BJ (cell line): ENCODE measurements around the gene LY6G6D. TPM values are rescaled to one million over a fixed set of nuclear protein-coding genes. Genes with fewer than 3 reads are reported as not detected.

Experiments used
- CTCF ChIA-PET: fragments of 350-600 bp; formaldehyde crosslinking; extraction: SDS; loops from one replicate; lab custom pipeline; 2021; ENCODE audit warnings: antibody characterized with exemption, inconsistent platforms; lab: Yijun Ruan, JAX
- POLR2A ChIA-PET: fragments of 300-600 bp; sonication (Branson Sonifier 250); formaldehyde crosslinking; extraction: SDS; loops from one replicate; lab custom pipeline; 2021; ENCODE audit warnings: antibody characterized with exemption; lab: Charles Lee
- DNase-seq: peaks from one replicate; pipeline ENCODE4 v3.0.0-alpha.2; 2011; ENCODE audit warnings: low read depth
- H3K27me3 ChIP-seq: 2 replicates; pipeline ENCODE4 v1.6.0; 2011; ENCODE audit warnings: low read length; ENCODE audit not compliant: control insufficient read depth, insufficient read depth
- H3K36me3 ChIP-seq: 2 replicates; pipeline ENCODE4 v1.5.1; 2011; ENCODE audit warnings: low read length; ENCODE audit not compliant: control insufficient read depth, insufficient read depth
- H3K4me3 ChIP-seq: 2 replicates; pipeline ENCODE4 v1.5.1; 2011; ENCODE audit warnings: low read depth, mild to moderate bottlenecking, control low read depth, low read length
- CTCF ChIP-seq: IDR thresholded peaks from 2 replicates; pipeline ENCODE4 v1.5.1; 2011; ENCODE audit warnings: low read depth, mild to moderate bottlenecking, control low read depth, inconsistent platforms, low read length, moderate library complexity; ENCODE audit not compliant: insufficient read depth
- polyA plus RNA-seq: library from polyadenylated mRNA; depleted of rRNA; stranded (reverse); fragments of >200 nt; gene quantifications from 2 replicates; pipeline ENCODE4 v1.2.3, GENCODE V29; 2011

Gene LY6G6D
- polyA plus RNA-seq, 1 experiment, result not detected

- H3K4me3 ChIP-seq, result peak within 1 kb of the TSS; percentile 90
- H3K27me3 ChIP-seq, result no peaks in the 10 kb centered on the region
- TF ChIP-seq CTCF, result no peak
- H3K36me3 ChIP-seq, result peaks cover 15% of the 10 kb centered on the region
- DNase-seq, result peak; percentile 40
- ChIA-PET CTCF (interaction anchor here (1.0 to 6.5 kb wide), 4 partner anchors 11 to 55 kb away, joined by 3 to 35 read pairs (median 9); partner anchors contain the start of gene LY6G5C), POLR2A (interaction anchor here (0.6 kb wide), 2 partner anchors 34 to 107 kb away, joined by 3 to 12 read pairs; no protein-coding TSS in a partner anchor)
Observed at GRCh38 chr6:31736021-31736767, 21.0 kb downstream of the LY6G6D start, which contains the start of gene CLIC1. TSS of gene CLIC1 (minus strand) at chr6:31736530. CDS start at chr6:31736300, 230 bp downstream.

GRCh38 chr6:31736768-31737314, 21.7 kb downstream of the LY6G6D start:
- no peak for TF ChIP-seq CTCF
- ChIA-PET CTCF (interaction anchor here (1.0 to 6.5 kb wide), 6 partner anchors 7 to 131 kb away, joined by 3 to 35 read pairs (median 5); partner anchors contain the start of gene LY6G5C), POLR2A (interaction anchor here (0.6 kb wide), 1 partner anchor 33 kb away, joined by 3 read pairs; no protein-coding TSS in a partner anchor)
- H3K36me3 ChIP-seq, result peaks cover 11% of the 10 kb centered on the region
- DNase-seq, result no peak
- peak overlapping the region; percentile 90 for H3K4me3 ChIP-seq
- no peaks in the 10 kb centered on the region for H3K27me3 ChIP-seq

DNA sequence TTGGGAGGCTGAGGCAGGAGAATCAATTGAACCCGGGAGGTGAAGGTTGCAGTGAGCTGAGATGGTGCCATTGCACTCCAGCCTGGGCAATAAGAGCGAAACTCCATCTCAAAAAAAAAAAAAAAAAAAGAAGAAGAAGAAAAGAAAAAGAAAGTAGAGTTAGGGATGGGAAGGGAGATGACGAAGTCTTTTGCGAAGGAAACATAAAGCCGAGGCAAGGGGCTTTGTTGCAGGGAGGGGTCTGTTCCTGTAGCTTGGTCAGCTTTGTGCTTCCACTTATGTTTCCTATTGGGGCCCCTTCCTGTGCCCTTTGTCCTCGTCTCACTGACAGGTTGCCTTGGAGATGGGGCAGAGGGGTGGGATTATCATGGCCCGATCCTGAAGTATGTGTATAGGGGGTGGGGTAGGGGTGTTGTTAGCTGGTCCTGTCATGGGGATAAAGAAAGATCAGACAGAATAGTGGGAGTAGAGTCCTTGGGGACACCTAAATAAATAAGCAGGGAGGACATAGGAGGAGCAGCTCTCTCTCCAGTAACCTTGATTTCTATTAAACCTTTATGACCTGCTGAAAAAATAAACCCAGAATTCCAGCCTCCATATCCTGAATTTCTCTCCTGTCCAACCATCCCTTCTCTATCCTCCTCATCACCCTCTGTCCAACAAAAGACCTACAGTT, 22.3 kb downstream of the LY6G6D start:
- Histone ChIP-seq H3K27me3 (no peaks in the 10 kb centered on the region), H3K36me3 (peaks cover 9% of the 10 kb centered on the region), H3K4me3 (no peak overlapping the region)
- ChIA-PET POLR2A (interaction anchor here (1.0 kb wide), 1 partner anchor 7 kb away, joined by 6 read pairs; no protein-coding TSS in a partner anchor), CTCF (interaction anchor here (0.6 to 6.5 kb wide), 8 partner anchors 8 to 131 kb away, joined by 3 to 35 read pairs (median 3); partner anchors contain the start of gene LY6G5C)
- TF ChIP-seq CTCF, result no peak
- DNase-seq, result no peak

GRCh38 chr6:31737991-31738979, 23.1 kb downstream of the LY6G6D start:
- ChIA-PET CTCF (interaction anchor here (0.6 to 6.5 kb wide), 12 partner anchors 8 to 192 kb away, joined by 3 to 35 read pairs (median 3); partner anchors contain the start of genes ATP6V1G2, LY6G5C and VARS1), POLR2A (interaction anchor here (1.0 kb wide), 1 partner anchor 8 kb away, joined by 6 read pairs; no protein-coding TSS in a partner anchor)

More at GRCh38 chr6:31737991-31738979, 23.1 kb downstream of the LY6G6D start:
- Histone ChIP-seq H3K36me3 (peaks cover 7% of the 10 kb centered on the region), H3K27me3 (no peaks in the 10 kb centered on the region), H3K4me3 (no peak overlapping the region)
- no peak for DNase-seq
- peak; percentile 16; the same call in 1 of the 2 replicates for TF ChIP-seq CTCF
